HG02759 (cell line): ENCODE measurements around the gene CHIA.

Experiments used
- ATAC-seq: cut with Tn5 transposase; IDR thresholded peaks from one replicate; pipeline ENCODE4 v1.9.1; 2021; ENCODE audit warnings: mild to moderate bottlenecking, moderate library complexity; ENCODE audit not compliant: unreplicated experiment

Gene CHIA

GRCh38 chr1:111290630-111291029 is at the start of gene CHIA:
CHIA (plus strand) TSS chr1:111290851; CDS start chr1:111310468, 19,617 bp downstream.
- no peak for ATAC-seq

GRCh38 chr1:111241797-111242196 is 48.9 kb upstream of the CHIA start:
- ATAC-seq: no peak

- ATAC-seq: no peak
These were observed 47.7 kb upstream of the CHIA start for GRCh38 chr1:111242805-111243523.

- ATAC-seq: no peak
These were observed 43.4 kb upstream of the CHIA start for GRCh38 chr1:111247125-111247838.

- no peak for ATAC-seq
These were observed 40.7 kb upstream of the CHIA start for GRCh38 chr1:111249960-111250359.

GRCh38 chr1:111251570-111251969 is 39.1 kb upstream of the CHIA start:
- ATAC-seq: no peak

GRCh38 chr1:111252786-111253185 is 37.9 kb upstream of the CHIA start:
- ATAC-seq: no peak

GRCh38 chr1:111253876-111254275 is 36.8 kb upstream of the CHIA start:
- ATAC-seq: no peak

GRCh38 chr1:111256988-111257658 is 33.5 kb upstream of the CHIA start:
- no peak for ATAC-seq

- ATAC-seq: no peak
These were observed 22.7 kb upstream of the CHIA start for GRCh38 chr1:111267801-111268508.

- ATAC-seq: no peak
These were observed 20.7 kb upstream of the CHIA start for GRCh38 chr1:111269825-111270406.

GRCh38 chr1:111270771-111271463 is 19.7 kb upstream of the CHIA start:
- no peak for ATAC-seq

GRCh38 chr1:111271464-111271801 is 19.2 kb upstream of the CHIA start:
- ATAC-seq: no peak

- no peak for ATAC-seq
These were observed 18.6 kb upstream of the CHIA start for GRCh38 chr1:111272081-111272480.

GRCh38 chr1:111274653-111275052 is 16.0 kb upstream of the CHIA start:
- no peak for ATAC-seq

GRCh38 chr1:111275079-111275478 is 15.6 kb upstream of the CHIA start:
- no peak for ATAC-seq

- no peak for ATAC-seq
These were observed 14.7 kb upstream of the CHIA start for GRCh38 chr1:111275780-111276433.

GRCh38 chr1:111279144-111279543 is 11.5 kb upstream of the CHIA start:
- ATAC-seq: no peak

GRCh38 chr1:111280267-111280666 is 10.4 kb upstream of the CHIA start:
- ATAC-seq: no peak

GRCh38 chr1:111281411-111281810 is 9.2 kb upstream of the CHIA start:
- ATAC-seq: no peak
